Nephron progenitor cell (in vitro differentiated cells): ENCODE data around the gene PTCD3.
A peak's percentile ranks its signal among the peaks of the same experiment; 100 is the strongest.

Experiments used
- DNase-seq: peaks from one replicate; pipeline ENCODE4 v3.0.0; 2021
- H3K27ac Mint-ChIP-seq: 2 replicates; pipeline ENCODE4 v1.8.0; 2021; ENCODE audit warnings: mild to moderate bottlenecking, moderate library complexity, mixed read lengths
- H3K27me3 Mint-ChIP-seq: 2 replicates; pipeline ENCODE4 v1.8.0; 2021; ENCODE audit warnings: mild to moderate bottlenecking, low read depth, mixed read lengths; ENCODE audit not compliant: poor library complexity
- H3K36me3 Mint-ChIP-seq: 2 replicates; pipeline ENCODE4 v1.8.0; 2021; ENCODE audit warnings: low read depth, mixed read lengths
- H3K4me1 Mint-ChIP-seq: 2 replicates; pipeline ENCODE4 v1.8.0; 2021; ENCODE audit warnings: mixed read lengths
- H3K4me3 Mint-ChIP-seq: 2 replicates; pipeline ENCODE4 v1.8.0; 2021; ENCODE audit warnings: mild to moderate bottlenecking, moderate library complexity, mixed read lengths
- H3K9me3 Mint-ChIP-seq: 2 replicates; pipeline ENCODE4 v1.8.0; 2021; ENCODE audit warnings: mild to moderate bottlenecking, moderate library complexity, mixed read lengths
- CTCF ChIP-seq: fragments of 200-600 bp; sonication (generic); IDR thresholded peaks from 2 replicates; pipeline ENCODE4 v1.5.0; 2021; ENCODE audit warnings: antibody characterized with exemption

PTCD3 gene

DNA sequence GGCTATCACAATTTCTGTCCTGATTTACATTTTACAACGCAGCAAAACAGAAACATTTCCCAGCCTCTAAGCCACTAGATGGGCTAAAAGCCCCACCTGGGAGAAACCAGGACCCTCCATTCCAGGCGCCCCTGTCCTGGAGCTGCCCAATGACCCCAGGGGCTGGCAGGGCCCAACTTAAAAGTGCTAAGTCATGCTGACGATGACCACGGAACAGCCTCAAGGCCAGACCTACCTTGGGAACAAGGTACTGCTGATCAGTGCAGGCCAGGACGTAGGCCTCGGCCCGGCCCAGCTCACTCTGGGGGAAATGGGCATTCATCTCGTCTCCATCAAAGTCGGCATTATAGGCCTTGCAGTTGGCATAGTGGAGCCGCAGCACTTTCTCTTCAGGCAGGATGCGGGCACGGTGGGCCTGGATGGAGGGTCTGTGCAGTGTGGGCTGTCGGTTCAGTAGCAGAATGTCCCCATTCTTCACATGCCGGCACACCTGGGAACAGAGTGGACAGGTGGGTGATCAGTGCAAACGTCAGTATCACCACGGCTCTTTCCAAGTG lies 36.2 kb upstream of the PTCD3 start:
- Mint-ChIP-seq H3K4me3 (no peak overlapping the region), H3K27me3 (no peaks in the 10 kb centered on the region), H3K9me3 (no peaks in the 10 kb centered on the region), H3K4me1 (peaks cover 19% of the 10 kb centered on the region), H3K36me3 (peaks cover 65% of the 10 kb centered on the region), H3K27ac (no peak overlapping the region)
- no peak for TF ChIP-seq CTCF
- DNase-seq, result no peak

GRCh38 chr2:86070868-86071267 lies 35.2 kb upstream of the PTCD3 start:
- H3K9me3 Mint-ChIP-seq, result no peaks in the 10 kb centered on the region
- H3K4me3 Mint-ChIP-seq, result no peak overlapping the region
- no peaks in the 10 kb centered on the region for H3K27me3 Mint-ChIP-seq
- H3K4me1 Mint-ChIP-seq, result peaks cover 19% of the 10 kb centered on the region
- peaks cover 58% of the 10 kb centered on the region for H3K36me3 Mint-ChIP-seq
- no peak for DNase-seq
- no peak for TF ChIP-seq CTCF
- no peak overlapping the region for H3K27ac Mint-ChIP-seq

DNA sequence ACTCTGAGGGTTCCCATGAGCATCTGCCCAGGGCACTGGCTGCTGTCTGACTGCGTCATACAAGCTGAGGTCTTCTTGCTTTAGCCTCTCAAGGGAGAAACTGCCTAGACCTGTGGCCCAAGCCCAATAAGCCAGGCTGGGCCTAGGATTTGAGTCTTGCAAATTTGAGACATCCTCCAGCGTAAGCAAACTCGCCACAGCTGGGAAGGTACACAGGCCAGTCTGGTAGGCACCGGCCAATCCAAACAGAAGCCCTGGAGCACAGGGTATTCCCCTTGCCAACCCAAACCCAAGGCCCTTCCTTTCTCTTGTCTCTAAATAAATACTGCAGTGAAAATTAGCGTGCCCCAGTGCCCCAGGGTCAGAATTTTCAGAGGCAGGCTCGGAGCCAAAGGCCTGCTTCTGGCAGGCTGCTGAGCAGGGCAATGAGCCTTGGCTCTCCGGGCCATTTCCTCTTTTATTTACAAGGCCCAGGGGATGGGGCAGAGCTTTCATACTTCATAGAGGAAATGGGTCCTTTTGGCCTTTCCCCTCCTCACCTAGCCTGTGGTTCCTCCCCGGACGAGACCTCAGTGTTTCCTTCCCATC lies 33.7 kb upstream of the PTCD3 start:
- Mint-ChIP-seq H3K27ac (peak overlapping the region; percentile 95), H3K27me3 (no peaks in the 10 kb centered on the region), H3K9me3 (no peaks in the 10 kb centered on the region), H3K4me1 (peaks cover 19% of the 10 kb centered on the region), H3K4me3 (no peak overlapping the region), H3K36me3 (peaks cover 58% of the 10 kb centered on the region)
- TF ChIP-seq CTCF, result no peak
- peak; percentile 20 for DNase-seq

GRCh38 chr2:86073225-86073624 lies 32.8 kb upstream of the PTCD3 start:
- Mint-ChIP-seq H3K36me3 (peaks cover 61% of the 10 kb centered on the region), H3K4me1 (peaks cover 19% of the 10 kb centered on the region), H3K9me3 (no peaks in the 10 kb centered on the region), H3K27ac (no peak overlapping the region), H3K4me3 (no peak overlapping the region), H3K27me3 (no peaks in the 10 kb centered on the region)
- no peak for TF ChIP-seq CTCF
- DNase-seq, result no peak

DNA sequence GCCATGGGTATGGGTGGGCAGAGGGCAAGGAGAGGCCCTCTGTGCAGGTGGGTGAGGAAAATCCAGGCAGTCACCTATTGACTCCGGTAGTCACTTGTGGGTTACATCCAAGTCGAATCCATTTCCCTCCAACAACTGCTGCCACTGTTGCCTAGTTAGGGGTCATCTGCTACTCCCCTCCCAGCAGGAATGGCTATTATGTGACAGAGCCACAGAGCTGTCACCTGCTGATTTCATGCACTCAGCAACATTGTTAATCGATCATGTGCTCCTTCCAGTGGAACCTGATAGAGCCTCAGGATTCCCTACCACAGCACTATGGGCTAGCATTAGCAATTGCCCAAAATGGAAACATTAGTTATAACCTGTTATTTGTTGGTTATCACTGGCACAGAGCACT lies 31.8 kb upstream of the PTCD3 start:
- Mint-ChIP-seq H3K36me3 (peaks cover 63% of the 10 kb centered on the region), H3K4me1 (peaks cover 19% of the 10 kb centered on the region), H3K9me3 (no peaks in the 10 kb centered on the region), H3K4me3 (no peak overlapping the region), H3K27me3 (no peaks in the 10 kb centered on the region), H3K27ac (no peak overlapping the region)
- DNase-seq, result no peak
- TF ChIP-seq CTCF, result no peak

DNA sequence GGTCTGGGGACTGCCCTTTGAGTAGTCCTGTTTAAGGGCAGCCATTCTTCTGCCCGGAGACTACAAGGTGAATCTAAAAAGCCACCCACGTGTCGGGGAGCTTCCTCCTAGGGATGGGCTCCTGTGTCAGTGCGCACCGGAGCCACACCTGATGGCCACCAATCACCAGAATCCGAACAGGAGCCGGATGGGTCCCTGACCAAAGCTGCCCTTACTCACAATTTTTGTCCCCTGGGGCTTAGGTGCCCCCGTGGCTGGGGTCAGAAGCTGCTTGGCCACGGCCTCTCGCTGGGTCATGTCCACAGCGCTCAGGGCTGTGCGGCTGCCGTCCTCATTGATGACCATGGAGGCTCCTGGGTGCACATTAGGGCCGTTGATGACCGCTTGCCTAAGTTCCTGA lies 31.2 kb upstream of the PTCD3 start:
- Mint-ChIP-seq H3K4me1 (peaks cover 19% of the 10 kb centered on the region), H3K4me3 (no peak overlapping the region), H3K36me3 (peaks cover 60% of the 10 kb centered on the region), H3K27me3 (no peaks in the 10 kb centered on the region), H3K9me3 (no peaks in the 10 kb centered on the region), H3K27ac (no peak overlapping the region)
- DNase-seq, result no peak
- no peak for TF ChIP-seq CTCF
